Epithelial cell of proximal tubule (primary cell): ENCODE measurements around the gene LSG1. TPM values are rescaled to one million over a fixed set of nuclear protein-coding genes. Genes with fewer than 3 reads are reported as not detected.

ENCODE experiments used
- DNase-seq: peaks from one replicate; pipeline ENCODE4 v3.0.0-alpha.2; 2011; ENCODE audit warnings: low read depth
- H3K4me3 ChIP-seq: 2 replicates; pipeline ENCODE4 v1.5.1; 2011; ENCODE audit warnings: low read depth, mild to moderate bottlenecking, low read length
- total RNA-seq: library from RNA; depleted of rRNA; stranded (reverse); fragments of >200 nt; gene quantifications from 2 replicates; pipeline ENCODE4 v1.2.3, GENCODE V29; 2015
- TF ChIP-seq, protein P1 (sequence below): conservative IDR thresholded peaks from 2 replicates; pipeline ENCODE4 v1.5.1; 2012; ENCODE audit warnings: low read depth, mild to moderate bottlenecking, low read length

LSG1 gene
- total RNA-seq, 1 donor from 2014 or later: 29.1 TPM

DNA sequence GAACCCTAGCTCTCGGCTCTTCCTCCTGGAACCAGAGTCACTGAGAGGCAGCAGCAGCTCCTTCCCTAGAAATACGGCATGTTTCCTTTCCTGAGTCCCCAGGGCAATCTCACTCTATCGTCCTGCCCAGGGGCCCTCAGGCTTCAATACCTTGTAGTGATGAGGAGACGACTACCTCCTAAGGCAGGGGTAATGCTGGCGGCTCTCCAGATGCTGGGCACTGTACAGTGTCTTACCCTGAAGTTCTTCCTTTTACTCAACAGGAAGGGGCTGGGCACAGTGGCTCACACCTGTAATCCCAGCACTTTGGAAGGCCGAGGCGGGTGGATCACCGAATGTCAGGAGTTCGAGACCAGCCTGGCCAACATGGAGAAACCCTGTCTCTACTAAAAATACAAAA lies 52.2 kb downstream of the LSG1 start:
- H3K4me3 ChIP-seq: no peak overlapping the region
- DNase-seq: no peak
- TF ChIP-seq, protein P1, sequence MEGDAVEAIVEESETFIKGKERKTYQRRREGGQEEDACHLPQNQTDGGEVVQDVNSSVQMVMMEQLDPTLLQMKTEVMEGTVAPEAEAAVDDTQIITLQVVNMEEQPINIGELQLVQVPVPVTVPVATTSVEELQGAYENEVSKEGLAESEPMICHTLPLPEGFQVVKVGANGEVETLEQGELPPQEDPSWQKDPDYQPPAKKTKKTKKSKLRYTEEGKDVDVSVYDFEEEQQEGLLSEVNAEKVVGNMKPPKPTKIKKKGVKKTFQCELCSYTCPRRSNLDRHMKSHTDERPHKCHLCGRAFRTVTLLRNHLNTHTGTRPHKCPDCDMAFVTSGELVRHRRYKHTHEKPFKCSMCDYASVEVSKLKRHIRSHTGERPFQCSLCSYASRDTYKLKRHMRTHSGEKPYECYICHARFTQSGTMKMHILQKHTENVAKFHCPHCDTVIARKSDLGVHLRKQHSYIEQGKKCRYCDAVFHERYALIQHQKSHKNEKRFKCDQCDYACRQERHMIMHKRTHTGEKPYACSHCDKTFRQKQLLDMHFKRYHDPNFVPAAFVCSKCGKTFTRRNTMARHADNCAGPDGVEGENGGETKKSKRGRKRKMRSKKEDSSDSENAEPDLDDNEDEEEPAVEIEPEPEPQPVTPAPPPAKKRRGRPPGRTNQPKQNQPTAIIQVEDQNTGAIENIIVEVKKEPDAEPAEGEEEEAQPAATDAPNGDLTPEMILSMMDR: no peak

DNA sequence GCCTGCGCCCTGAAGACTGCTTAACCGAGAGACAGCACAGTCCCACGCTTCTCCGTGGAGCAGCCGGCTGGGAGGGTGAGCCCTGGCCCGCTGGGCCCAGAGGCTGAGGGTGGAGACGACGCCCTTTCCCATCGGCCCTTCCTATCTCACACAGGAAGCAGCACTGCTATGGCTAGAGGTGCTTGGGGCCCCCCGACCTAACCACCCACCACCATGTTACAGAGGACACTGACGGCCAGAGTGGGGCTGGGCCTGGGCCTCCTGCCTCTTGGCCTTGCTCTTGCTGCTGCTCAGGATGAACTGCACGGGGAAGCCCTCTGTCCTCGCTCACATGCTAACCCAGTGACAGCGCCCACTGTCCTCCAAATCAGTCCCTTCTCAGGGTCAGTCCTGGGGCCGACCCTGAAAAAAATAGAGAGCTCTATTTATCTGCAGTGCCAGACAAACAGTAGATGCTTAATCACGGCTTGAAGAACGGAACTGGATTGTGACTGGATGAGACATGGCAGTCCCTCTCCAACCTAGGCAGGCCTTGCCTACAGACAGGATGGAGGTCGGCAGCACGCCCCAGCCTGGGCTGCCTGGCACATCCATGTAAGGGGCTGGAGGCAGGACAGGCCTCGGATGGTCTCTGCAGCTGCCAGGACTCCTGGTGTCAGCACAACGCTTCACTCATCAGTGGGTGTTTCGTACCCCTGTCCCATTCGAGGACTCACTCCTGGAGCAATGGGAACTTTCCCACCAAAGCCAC lies 53.0 kb downstream of the LSG1 start:
- no peak overlapping the region for H3K4me3 ChIP-seq
- TF ChIP-seq, protein P1: no peak
- DNase-seq: no peak

DNA sequence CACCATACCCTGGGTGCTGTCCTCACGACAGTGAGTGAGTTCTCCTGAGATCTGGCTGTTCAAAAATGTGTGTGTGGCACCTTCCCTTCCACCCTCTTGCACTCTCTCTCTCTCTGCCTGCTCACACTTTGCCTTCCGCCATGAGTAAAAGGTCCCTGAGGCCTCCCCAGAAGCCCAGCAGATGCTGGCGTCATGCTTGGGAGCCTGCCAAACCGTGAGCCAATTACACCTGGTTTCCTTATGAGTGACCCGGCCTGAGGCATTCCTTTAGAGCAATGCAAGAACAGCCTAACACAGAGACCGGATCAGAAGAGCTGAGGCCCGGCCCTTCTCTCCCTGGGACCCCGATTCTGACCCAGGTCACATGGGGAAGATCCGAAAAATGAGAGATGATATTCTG lies 54.2 kb downstream of the LSG1 start:
- DNase-seq: no peak
- H3K4me3 ChIP-seq: no peak overlapping the region
- TF ChIP-seq, protein P1: no peak

DNA sequence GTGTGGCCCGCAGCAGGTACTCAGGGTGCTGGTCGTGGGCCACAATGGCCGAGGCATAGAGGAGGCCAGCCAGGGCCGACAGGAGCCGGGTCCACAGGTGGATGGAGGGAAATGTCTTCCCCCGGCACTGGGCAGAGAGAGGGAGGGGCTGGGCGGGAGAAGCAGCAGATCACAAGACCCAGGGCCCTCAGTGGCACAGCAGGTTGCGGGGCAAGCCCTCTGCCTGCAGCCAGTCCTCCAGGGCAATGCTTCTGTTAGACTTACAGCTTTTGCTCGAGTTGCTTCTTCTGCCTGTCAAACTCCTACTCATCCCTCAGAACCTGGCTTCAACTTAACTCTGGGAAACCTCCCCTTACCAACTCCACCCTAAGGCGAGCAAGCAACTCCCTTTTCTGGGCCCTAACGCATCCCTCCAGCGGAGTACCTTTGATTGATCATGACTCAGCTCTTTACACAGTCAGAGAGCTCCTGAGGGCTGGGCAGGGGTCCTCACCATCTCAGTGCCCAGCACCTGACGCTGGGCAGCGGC lies 54.8 kb downstream of the LSG1 start:
- no peak overlapping the region for H3K4me3 ChIP-seq
- TF ChIP-seq, protein P1: no peak
- no peak for DNase-seq

DNA sequence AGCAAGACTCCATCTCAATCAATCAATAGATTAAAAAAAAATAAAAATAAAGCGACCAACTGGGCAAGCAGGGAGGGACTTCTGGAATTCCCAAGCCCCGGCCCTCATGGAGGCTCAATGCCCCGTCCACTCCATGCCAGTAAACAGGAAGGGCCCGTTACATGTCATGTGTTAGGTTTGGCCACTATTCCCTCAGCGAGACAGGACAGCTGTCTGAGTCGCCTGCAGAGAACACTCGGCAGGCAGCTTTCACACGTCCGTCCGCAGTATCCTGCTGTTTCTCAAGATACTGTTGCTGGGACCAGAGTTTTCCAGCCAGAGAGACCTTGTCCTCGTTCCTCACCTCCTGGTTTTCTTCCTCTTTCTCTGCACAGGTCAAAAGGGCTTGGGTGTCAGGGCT lies 56.8 kb downstream of the LSG1 start:
- TF ChIP-seq, protein P1: no peak
- DNase-seq: no peak
- H3K4me3 ChIP-seq: no peak overlapping the region

DNA sequence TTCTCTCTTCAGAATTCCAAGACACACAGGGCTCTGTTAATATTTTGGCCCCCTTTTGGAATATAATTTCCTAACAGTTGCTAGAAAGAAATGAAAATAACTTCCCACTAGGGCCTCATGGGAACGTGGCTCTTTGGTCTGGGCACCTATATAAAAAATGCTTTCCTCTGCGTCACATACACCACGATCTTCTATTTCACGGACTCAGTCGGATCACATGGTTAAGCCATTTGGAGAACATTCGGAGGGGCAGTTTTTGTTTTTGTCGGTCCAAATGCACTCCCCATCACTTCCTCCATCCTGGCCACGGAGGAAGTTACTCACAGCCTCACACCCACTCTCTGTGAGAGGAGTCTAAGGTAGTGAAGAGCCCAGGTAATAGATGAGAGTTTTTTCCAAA lies 59.8 kb downstream of the LSG1 start:
- DNase-seq: no peak
- H3K4me3 ChIP-seq: no peak overlapping the region
- TF ChIP-seq, protein P1: no peak

DNA sequence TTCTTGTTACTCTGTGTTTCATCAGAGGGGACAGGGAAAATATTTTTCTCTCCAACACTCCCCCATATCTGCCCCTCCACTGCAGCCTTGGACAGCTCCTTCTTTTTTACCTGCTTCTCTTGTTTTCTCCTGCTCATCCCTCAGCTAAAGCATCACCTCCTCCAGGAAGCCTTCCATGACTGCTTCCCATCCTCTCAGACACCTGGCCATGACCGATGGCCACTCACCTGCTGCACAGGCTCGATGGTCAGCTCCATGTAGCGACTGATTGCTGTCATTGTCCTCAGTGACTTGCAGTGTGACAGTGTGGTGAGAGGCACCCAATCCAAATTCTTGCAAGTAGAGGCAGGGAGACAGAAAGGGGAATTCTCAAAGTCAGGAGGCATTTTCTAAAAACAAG lies 61.3 kb downstream of the LSG1 start:
- DNase-seq: no peak
- no peak overlapping the region for H3K4me3 ChIP-seq
- TF ChIP-seq, protein P1: no peak
